Measurements from ENCODE around the gene PFKL. TPM values are rescaled to one million over a fixed set of nuclear protein-coding genes. Genes with fewer than 3 reads are reported as not detected.

The PFKL gene
- total RNA-seq, 1 experiment from 2014 or later, result 140 TPM

DNA sequence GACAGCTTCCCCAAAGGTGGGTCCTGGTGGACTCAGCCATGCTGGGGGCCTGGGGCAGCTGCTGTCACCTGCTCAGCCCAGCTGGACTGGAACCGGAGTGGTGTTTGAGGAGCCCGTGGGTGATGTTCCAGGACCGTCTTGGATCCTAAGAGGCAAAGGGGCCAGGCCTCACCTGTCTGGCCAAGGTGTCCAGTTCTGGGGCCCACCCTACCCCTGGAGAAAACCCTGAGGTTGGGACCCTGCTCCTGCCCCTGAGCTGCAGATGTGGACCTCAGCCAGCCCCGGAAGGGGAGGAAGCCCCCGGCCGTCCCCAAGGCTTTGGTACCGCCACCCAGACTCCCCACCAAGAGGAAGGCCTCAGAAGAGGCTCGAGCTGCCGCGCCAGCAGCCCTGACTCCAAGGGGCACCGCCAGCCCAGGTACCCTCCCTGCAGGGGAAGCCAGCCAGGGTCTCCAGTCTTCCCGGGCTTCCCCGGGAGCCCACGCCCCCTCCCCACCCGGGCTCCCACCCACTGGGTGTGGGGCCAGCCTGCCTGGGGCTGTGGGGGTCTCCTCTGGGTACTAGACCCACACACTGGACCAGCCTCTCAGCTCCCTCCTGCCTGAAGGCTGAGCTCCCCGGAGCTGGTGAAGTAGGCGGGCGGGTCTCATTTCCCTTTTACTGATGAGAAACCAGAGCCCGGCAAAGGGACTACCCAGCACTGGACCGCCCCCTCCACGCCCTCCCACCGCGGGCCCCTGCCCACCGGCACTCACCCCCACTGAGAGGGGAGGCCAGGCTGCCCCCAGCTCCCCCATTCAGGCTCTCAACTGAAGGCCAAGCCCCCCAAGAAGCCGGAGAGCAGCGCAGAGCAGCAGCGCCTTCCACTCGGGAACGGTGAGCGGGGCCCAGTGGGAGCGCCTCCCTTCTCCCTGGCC is 12.9 kb upstream of the PFKL start:
- no peaks in the 10 kb centered on the region for H3K36me3 ChIP-seq (ENCODE audit: control insufficient read depth, insufficient read depth, low read length)
- no peak for DNase-seq
- no peaks in the 10 kb centered on the region for H3K4me1 Mint-ChIP-seq (ENCODE audit: low read depth, unreplicated experiment)
- CTCF ChIA-PET, result no interaction called here
- no peaks in the 10 kb centered on the region for H3K4me1 ChIP-seq
- H3K9me3 ChIP-seq, result no peaks in the 10 kb centered on the region
- H3K27ac Mint-ChIP-seq (ENCODE audit: unreplicated experiment), result no peak overlapping the region
- H3K36me3 Mint-ChIP-seq (ENCODE audit: insufficient read depth, unreplicated experiment), result no peaks in the 10 kb centered on the region
- no peaks in the 10 kb centered on the region for H3K9me3 Mint-ChIP-seq (ENCODE audit: unreplicated experiment)
- no peaks in the 10 kb centered on the region for H3K27me3 Mint-ChIP-seq (ENCODE audit: insufficient read depth, unreplicated experiment)
- no peaks in the 10 kb centered on the region for H3K27me3 ChIP-seq (replicated peaks; ENCODE audit: control insufficient read depth, insufficient read depth, low read length)
- POLR2A ChIA-PET, result no interaction called here
- no peak overlapping the region for H3K4me3 ChIP-seq (ENCODE audit: low read depth, low read length)
- BruUV-seq (replicated peaks), result no TSS peak
- intact Hi-C loops (cut with micrococcal nuclease; ENCODE audit: unreplicated experiment), result no loop called here
- H3K4me3 Mint-ChIP-seq (ENCODE audit: unreplicated experiment), result no peak overlapping the region
- no peak for TF ChIP-seq CTCF (IDR thresholded peaks at IDR 0.05; ENCODE audit: insufficient read depth in 1 of 2, low read depth in 1 of 2, low read length in 1 of 2, severe bottlenecking in 1 of 2, unreplicated experiment in 1 of 2)

- POLR2A ChIA-PET, result no interaction called here
- Histone ChIP-seq H3K36me3 (ENCODE audit: control insufficient read depth, insufficient read depth, low read length) (no peaks in the 10 kb centered on the region), H3K9me3 (no peaks in the 10 kb centered on the region), H3K4me3 (ENCODE audit: low read depth, low read length) (no peak overlapping the region), H3K27me3 (replicated peaks; ENCODE audit: control insufficient read depth, insufficient read depth, low read length) (no peaks in the 10 kb centered on the region), H3K4me1 (no peaks in the 10 kb centered on the region)
- BruUV-seq (replicated peaks), result no TSS peak
- intact Hi-C loops (cut with micrococcal nuclease; ENCODE audit: unreplicated experiment), result no loop called here
- Mint-ChIP-seq H3K36me3 (ENCODE audit: insufficient read depth, unreplicated experiment) (no peaks in the 10 kb centered on the region), H3K27ac (ENCODE audit: unreplicated experiment) (no peak overlapping the region), H3K4me1 (ENCODE audit: low read depth, unreplicated experiment) (no peaks in the 10 kb centered on the region), H3K9me3 (ENCODE audit: unreplicated experiment) (no peaks in the 10 kb centered on the region), H3K4me3 (ENCODE audit: unreplicated experiment) (no peak overlapping the region), H3K27me3 (ENCODE audit: insufficient read depth, unreplicated experiment) (no peaks in the 10 kb centered on the region)
- no peak for TF ChIP-seq CTCF (IDR thresholded peaks at IDR 0.05; ENCODE audit: insufficient read depth in 1 of 2, low read depth in 1 of 2, low read length in 1 of 2, severe bottlenecking in 1 of 2, unreplicated experiment in 1 of 2)
- CTCF ChIA-PET, result no interaction called here
- DNase-seq, result no peak
Observed at GRCh38 chr21:44288251-44289110, 11.4 kb upstream of the PFKL start.

DNA sequence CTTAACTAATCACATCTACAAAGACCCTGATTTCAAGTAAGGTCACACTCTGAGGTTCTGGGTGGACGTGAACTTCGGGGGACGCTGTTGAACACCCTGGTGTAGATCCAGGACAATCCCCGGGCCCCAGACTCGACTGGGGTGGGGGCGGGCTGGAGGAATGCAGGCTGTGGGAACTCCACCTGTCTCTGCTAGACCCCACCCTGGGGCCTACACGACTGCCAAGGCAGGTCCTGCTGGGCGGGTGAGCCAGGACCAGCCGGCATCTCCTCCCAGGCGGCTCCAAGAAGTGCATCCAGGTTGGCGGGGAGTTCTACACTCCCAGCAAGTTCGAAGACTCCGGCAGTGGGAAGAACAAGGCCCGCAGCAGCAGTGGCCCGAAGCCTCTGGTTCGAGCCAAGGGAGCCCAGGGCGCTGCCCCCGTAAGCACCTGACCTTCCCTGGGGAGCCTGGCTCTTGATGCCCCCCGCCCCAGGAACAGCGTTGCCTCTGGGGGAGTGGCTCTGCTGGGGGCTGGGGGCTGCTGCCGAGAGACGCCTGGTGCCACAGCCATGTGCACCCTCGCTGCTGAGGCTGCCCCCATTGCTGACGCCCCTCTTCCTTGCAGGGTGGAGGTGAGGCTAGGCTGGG is 10.4 kb upstream of the PFKL start:
- no peak for DNase-seq
- Histone ChIP-seq H3K27me3 (replicated peaks; ENCODE audit: control insufficient read depth, insufficient read depth, low read length) (no peaks in the 10 kb centered on the region), H3K36me3 (ENCODE audit: control insufficient read depth, insufficient read depth, low read length) (no peaks in the 10 kb centered on the region), H3K9me3 (no peaks in the 10 kb centered on the region), H3K4me3 (ENCODE audit: low read depth, low read length) (no peak overlapping the region), H3K4me1 (no peaks in the 10 kb centered on the region)
- Mint-ChIP-seq H3K9me3 (ENCODE audit: unreplicated experiment) (no peaks in the 10 kb centered on the region), H3K4me1 (ENCODE audit: low read depth, unreplicated experiment) (no peaks in the 10 kb centered on the region), H3K27me3 (ENCODE audit: insufficient read depth, unreplicated experiment) (no peaks in the 10 kb centered on the region), H3K27ac (ENCODE audit: unreplicated experiment) (no peak overlapping the region), H3K4me3 (ENCODE audit: unreplicated experiment) (no peak overlapping the region), H3K36me3 (ENCODE audit: insufficient read depth, unreplicated experiment) (no peaks in the 10 kb centered on the region)
- intact Hi-C loops (cut with micrococcal nuclease; ENCODE audit: unreplicated experiment), result no loop called here
- BruUV-seq (replicated peaks), result no TSS peak
- CTCF ChIA-PET, result no interaction called here
- TF ChIP-seq CTCF (IDR thresholded peaks at IDR 0.05; ENCODE audit: insufficient read depth in 1 of 2, low read depth in 1 of 2, low read length in 1 of 2, severe bottlenecking in 1 of 2, unreplicated experiment in 1 of 2), result no peak
- POLR2A ChIA-PET, result no interaction called here

Data from Caco-2 (cell line).